WTC11 (cell line): ENCODE data around the gene SEMA4A.

Experiments used
- ESRRA ChIP-seq: sonication (generic); formaldehyde crosslinking; IDR thresholded peaks from 2 replicates; pipeline ENCODE4 v1.8.1; 2022; ENCODE audit warnings: mild to moderate bottlenecking, missing genetic modification reagents, borderline replicate concordance
- ETV6 ChIP-seq: sonication (generic); formaldehyde crosslinking; IDR thresholded peaks from 2 replicates; pipeline ENCODE4 v1.8.1; 2022; ENCODE audit warnings: mild to moderate bottlenecking, missing genetic modification reagents
- IRF2 ChIP-seq: sonication (generic); formaldehyde crosslinking; IDR thresholded peaks from 2 replicates; pipeline ENCODE4 v1.8.0; 2022; ENCODE audit warnings: low read depth, missing genetic modification reagents, borderline replicate concordance
- KAT7 ChIP-seq: sonication (generic); formaldehyde crosslinking; IDR thresholded peaks from 2 replicates; pipeline ENCODE4 v1.8.1; 2023; ENCODE audit warnings: missing genetic modification reagents, mild to moderate bottlenecking, borderline replicate concordance
- SMAD3 ChIP-seq: sonication (generic); formaldehyde crosslinking; IDR thresholded peaks from 2 replicates; pipeline ENCODE4 v1.8.0; 2022; ENCODE audit warnings: missing genetic modification reagents, mild to moderate bottlenecking, borderline replicate concordance
- SP1 ChIP-seq: sonication (generic); formaldehyde crosslinking; conservative IDR thresholded peaks from 2 replicates; pipeline ENCODE4 v1.8.1; 2022; ENCODE audit warnings: missing genetic modification reagents
- TCF7 ChIP-seq: sonication (generic); formaldehyde crosslinking; IDR thresholded peaks from 2 replicates; pipeline ENCODE4 v1.8.0; 2022; ENCODE audit warnings: mild to moderate bottlenecking, low read depth, missing genetic modification reagents, moderate library complexity
- ZNF121 ChIP-seq: sonication (generic); formaldehyde crosslinking; IDR thresholded peaks from 2 replicates; pipeline ENCODE4 v1.8.0; 2023; ENCODE audit warnings: missing genetic modification reagents
- TF ChIP-seq, protein P1 (sequence below): fragments of 200-600 bp; IDR thresholded peaks from 2 replicates; pipeline ENCODE4 v1.8.0; 2022; ENCODE audit warnings: antibody characterized with exemption
- TF ChIP-seq, protein P2 (sequence below): sonication (generic); formaldehyde crosslinking; IDR thresholded peaks from 2 replicates; pipeline ENCODE4 v1.8.0; 2022; ENCODE audit warnings: mild to moderate bottlenecking, missing genetic modification reagents
- TF ChIP-seq, protein P3 (sequence below): sonication (generic); formaldehyde crosslinking; IDR thresholded peaks from 2 replicates; pipeline ENCODE4 v1.8.0; 2022; ENCODE audit warnings: mild to moderate bottlenecking, missing genetic modification reagents
- TF ChIP-seq, protein P4 (sequence below): fragments of 250-450 bp; sonication (Bioruptor Pico); IDR thresholded peaks from 2 replicates; pipeline ENCODE4 v1.9.0; 2021; ENCODE audit warnings: mild to moderate bottlenecking
- TF ChIP-seq, protein P5 (sequence below): sonication (generic); formaldehyde crosslinking; IDR thresholded peaks from 2 replicates; pipeline ENCODE4 v1.8.1; 2022; ENCODE audit warnings: low read depth, missing genetic modification reagents, borderline replicate concordance

DNA sequence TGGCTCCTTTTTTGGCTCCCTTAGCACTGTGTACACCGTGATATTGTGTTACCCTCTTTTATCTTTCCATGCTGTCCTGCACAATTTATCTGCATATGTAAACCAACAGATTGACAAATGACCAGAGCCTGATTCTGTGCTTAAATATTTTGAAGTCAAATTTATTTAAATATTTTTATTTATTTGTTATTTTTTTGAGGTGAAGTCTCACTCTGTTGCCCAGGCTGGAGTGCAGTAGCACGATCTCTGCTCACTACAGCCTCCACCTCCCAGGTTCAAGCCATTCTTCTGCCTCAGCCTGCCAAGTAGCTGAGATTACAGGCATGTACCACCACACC, 72.3 kb downstream of the SEMA4A start:
- TF ChIP-seq, protein P1, sequence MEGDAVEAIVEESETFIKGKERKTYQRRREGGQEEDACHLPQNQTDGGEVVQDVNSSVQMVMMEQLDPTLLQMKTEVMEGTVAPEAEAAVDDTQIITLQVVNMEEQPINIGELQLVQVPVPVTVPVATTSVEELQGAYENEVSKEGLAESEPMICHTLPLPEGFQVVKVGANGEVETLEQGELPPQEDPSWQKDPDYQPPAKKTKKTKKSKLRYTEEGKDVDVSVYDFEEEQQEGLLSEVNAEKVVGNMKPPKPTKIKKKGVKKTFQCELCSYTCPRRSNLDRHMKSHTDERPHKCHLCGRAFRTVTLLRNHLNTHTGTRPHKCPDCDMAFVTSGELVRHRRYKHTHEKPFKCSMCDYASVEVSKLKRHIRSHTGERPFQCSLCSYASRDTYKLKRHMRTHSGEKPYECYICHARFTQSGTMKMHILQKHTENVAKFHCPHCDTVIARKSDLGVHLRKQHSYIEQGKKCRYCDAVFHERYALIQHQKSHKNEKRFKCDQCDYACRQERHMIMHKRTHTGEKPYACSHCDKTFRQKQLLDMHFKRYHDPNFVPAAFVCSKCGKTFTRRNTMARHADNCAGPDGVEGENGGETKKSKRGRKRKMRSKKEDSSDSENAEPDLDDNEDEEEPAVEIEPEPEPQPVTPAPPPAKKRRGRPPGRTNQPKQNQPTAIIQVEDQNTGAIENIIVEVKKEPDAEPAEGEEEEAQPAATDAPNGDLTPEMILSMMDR, result no peak
- TF ChIP-seq, protein P2, sequence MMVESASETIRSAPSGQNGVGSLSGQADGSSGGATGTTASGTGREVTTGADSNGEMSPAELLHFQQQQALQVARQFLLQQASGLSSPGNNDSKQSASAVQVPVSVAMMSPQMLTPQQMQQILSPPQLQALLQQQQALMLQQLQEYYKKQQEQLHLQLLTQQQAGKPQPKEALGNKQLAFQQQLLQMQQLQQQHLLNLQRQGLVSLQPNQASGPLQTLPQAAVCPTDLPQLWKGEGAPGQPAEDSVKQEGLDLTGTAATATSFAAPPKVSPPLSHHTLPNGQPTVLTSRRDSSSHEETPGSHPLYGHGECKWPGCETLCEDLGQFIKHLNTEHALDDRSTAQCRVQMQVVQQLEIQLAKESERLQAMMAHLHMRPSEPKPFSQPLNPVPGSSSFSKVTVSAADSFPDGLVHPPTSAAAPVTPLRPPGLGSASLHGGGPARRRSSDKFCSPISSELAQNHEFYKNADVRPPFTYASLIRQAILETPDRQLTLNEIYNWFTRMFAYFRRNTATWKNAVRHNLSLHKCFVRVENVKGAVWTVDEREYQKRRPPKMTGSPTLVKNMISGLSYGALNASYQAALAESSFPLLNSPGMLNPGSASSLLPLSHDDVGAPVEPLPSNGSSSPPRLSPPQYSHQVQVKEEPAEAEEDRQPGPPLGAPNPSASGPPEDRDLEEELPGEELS (CRISPR knock-in tag), result no peak
- TF ChIP-seq IRF2 (CRISPR knock-in tag) (no peak), ZNF121 (no peak), ETV6 (CRISPR knock-in tag) (no peak), ESRRA (CRISPR knock-in tag) (no peak), SMAD3 (CRISPR knock-in tag) (no peak), SP1 (CRISPR knock-in tag) (no peak), TCF7 (no peak), KAT7 (CRISPR knock-in tag) (no peak)
- TF ChIP-seq, protein P3, sequence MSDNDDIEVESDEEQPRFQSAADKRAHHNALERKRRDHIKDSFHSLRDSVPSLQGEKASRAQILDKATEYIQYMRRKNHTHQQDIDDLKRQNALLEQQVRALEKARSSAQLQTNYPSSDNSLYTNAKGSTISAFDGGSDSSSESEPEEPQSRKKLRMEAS (CRISPR knock-in tag), result no peak
- TF ChIP-seq, protein P4, sequence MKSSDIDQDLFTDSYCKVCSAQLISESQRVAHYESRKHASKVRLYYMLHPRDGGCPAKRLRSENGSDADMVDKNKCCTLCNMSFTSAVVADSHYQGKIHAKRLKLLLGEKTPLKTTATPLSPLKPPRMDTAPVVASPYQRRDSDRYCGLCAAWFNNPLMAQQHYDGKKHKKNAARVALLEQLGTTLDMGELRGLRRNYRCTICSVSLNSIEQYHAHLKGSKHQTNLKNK (CRISPR knock-in tag), result no peak
- TF ChIP-seq, protein P5, sequence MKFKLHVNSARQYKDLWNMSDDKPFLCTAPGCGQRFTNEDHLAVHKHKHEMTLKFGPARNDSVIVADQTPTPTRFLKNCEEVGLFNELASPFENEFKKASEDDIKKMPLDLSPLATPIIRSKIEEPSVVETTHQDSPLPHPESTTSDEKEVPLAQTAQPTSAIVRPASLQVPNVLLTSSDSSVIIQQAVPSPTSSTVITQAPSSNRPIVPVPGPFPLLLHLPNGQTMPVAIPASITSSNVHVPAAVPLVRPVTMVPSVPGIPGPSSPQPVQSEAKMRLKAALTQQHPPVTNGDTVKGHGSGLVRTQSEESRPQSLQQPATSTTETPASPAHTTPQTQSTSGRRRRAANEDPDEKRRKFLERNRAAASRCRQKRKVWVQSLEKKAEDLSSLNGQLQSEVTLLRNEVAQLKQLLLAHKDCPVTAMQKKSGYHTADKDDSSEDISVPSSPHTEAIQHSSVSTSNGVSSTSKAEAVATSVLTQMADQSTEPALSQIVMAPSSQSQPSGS (CRISPR knock-in tag), result no peak
